Common myeloid progenitor, CD34-positive (primary cell): ENCODE results near the gene SEMA5A.

Experiments
- CTCF ChIA-PET: fragments of 350-600 bp; sonication (Branson Sonifier 250); formaldehyde crosslinking; loops from one replicate; lab custom pipeline; 2021; ENCODE audit warnings: antibody characterized with exemption; lab: Charles Lee
- POLR2A ChIA-PET: fragments of 350-600 bp; sonication (Branson Sonifier 250); formaldehyde crosslinking; loops from one replicate; lab custom pipeline; 2021; ENCODE audit warnings: antibody characterized with exemption; lab: Charles Lee
- DNase-seq, 3 donors: peaks; one replicate each; pipeline versions ENCODE4 v3.0.0 to v3.0.0-alpha.2; 2013
- H3K27ac ChIP-seq, 2 experiments: 1 replicate in 1 of 2; 2 replicates in 1 of 2; pipeline ENCODE4 v1.7.0; 2013; ENCODE audit warnings: inconsistent platforms in 2 of 2, low read length in 2 of 2, mild to moderate bottlenecking in 2 of 2, low read depth in 1 of 2, moderate library complexity in 1 of 2; ENCODE audit not compliant: severe bottlenecking in 2 of 2, insufficient read depth in 1 of 2, poor library complexity in 1 of 2
- H3K27me3 ChIP-seq, 5 experiments: replicated peaks in 2 of 5; 1 replicate in 3 of 5; 2 replicates in 2 of 5; pipeline versions ENCODE4 v1.6.1 to v1.7.0; 2013; ENCODE audit warnings: low read length in 4 of 5, mild to moderate bottlenecking in 2 of 5, moderate library complexity in 2 of 5, inconsistent platforms in 1 of 5; ENCODE audit not compliant: insufficient read depth in 5 of 5, control insufficient read depth in 4 of 5
- H3K36me3 ChIP-seq, 4 experiments: 1 replicate in 2 of 4; 2 replicates in 2 of 4; pipeline versions ENCODE4 v1.6.1 to v1.7.0; 2013; ENCODE audit warnings: low read length in 3 of 4, control low read depth in 1 of 4, mild to moderate bottlenecking in 1 of 4; ENCODE audit not compliant: control insufficient read depth in 4 of 4, insufficient read depth in 4 of 4
- H3K4me1 ChIP-seq, 4 experiments: 1 replicate in 3 of 4; 2 replicates in 1 of 4; pipeline versions ENCODE4 v1.6.1 to v1.7.1; 2013; ENCODE audit warnings: low read length in 3 of 4, mild to moderate bottlenecking in 3 of 4, control low read depth in 1 of 4, inconsistent platforms in 1 of 4, moderate library complexity in 1 of 4; ENCODE audit not compliant: control insufficient read depth in 4 of 4, insufficient read depth in 4 of 4; ENCODE audit errors: control extremely low read depth in 1 of 4
- H3K4me3 ChIP-seq, 7 experiments: 1 replicate in 4 of 7; 2 replicates in 3 of 7; pipeline versions ENCODE4 v1.5.1 to v1.7.0; 2013; ENCODE audit warnings: mild to moderate bottlenecking in 7 of 7, low read length in 6 of 7, moderate library complexity in 6 of 7, inconsistent platforms in 2 of 7, low read depth in 2 of 7, control low read depth in 1 of 7; ENCODE audit not compliant: insufficient read depth in 4 of 7, control insufficient read depth in 1 of 7; ENCODE audit errors: extremely low read depth in 1 of 7
- H3K9me3 ChIP-seq, 5 experiments: 1 replicate in 4 of 5; 2 replicates in 1 of 5; pipeline versions ENCODE4 v1.6.1 to v1.7.1; 2013; ENCODE audit warnings: low read length in 4 of 5, mild to moderate bottlenecking in 2 of 5, inconsistent platforms in 1 of 5, low read depth in 1 of 5, moderate library complexity in 1 of 5; ENCODE audit not compliant: control insufficient read depth in 4 of 5, insufficient read depth in 2 of 5; ENCODE audit errors: control extremely low read depth in 1 of 5
- WGBS: methylation state at CpG from one replicate; pipeline ENCODE4 v1.1.5; 2013; ENCODE audit not compliant: insufficient coverage; 5-methylcytosine and 5-hydroxymethylcytosine counted together

Gene SEMA5A

GRCh38 chr5:9186069-9186468, 359.8 kb downstream of the SEMA5A start:
- no peak for DNase-seq
- Histone ChIP-seq H3K9me3 (no peaks in the 10 kb centered on the region), H3K4me3 (no peak overlapping the region), H3K27me3 (peaks cover 0 to 7% (median 2%) of the 10 kb centered on the region in 5 experiments), H3K27ac (no peak overlapping the region), H3K4me1 (no peaks in the 10 kb centered on the region), H3K36me3 (no peaks in the 10 kb centered on the region)
- ChIA-PET POLR2A (no interaction called here), CTCF (no interaction called here)
- WGBS = 88% methylated on average over 1 of the region's 1 CpG

GRCh38 chr5:9183992-9184391, 361.9 kb downstream of the SEMA5A start:
- CTCF ChIA-PET = no interaction called here
- Histone ChIP-seq H3K4me3 (no peak overlapping the region), H3K9me3 (no peaks in the 10 kb centered on the region), H3K27me3 (peaks cover 0 to 3% (median 2%) of the 10 kb centered on the region in 5 experiments), H3K4me1 (no peaks in the 10 kb centered on the region), H3K27ac (no peak overlapping the region), H3K36me3 (no peaks in the 10 kb centered on the region)
- no peak for DNase-seq
- POLR2A ChIA-PET = no interaction called here

GRCh38 chr5:9182899-9183695, 362.8 kb downstream of the SEMA5A start:
- Histone ChIP-seq H3K9me3 (no peaks in the 10 kb centered on the region), H3K27me3 (no peaks in the 10 kb centered on the region), H3K4me3 (no peak overlapping the region), H3K36me3 (no peaks in the 10 kb centered on the region), H3K27ac (no peak overlapping the region), H3K4me1 (no peaks in the 10 kb centered on the region)
- POLR2A ChIA-PET = no interaction called here
- DNase-seq = no peak
- WGBS = 92% methylated on average over 11 of the region's 11 CpGs
- CTCF ChIA-PET = no interaction called here

- H3K4me3 ChIP-seq = no peak overlapping the region
- no peak for DNase-seq
- CTCF ChIA-PET = no interaction called here
- peaks cover 0 to 2% (median 0%) of the 10 kb centered on the region in 5 experiments for H3K27me3 ChIP-seq
- H3K9me3 ChIP-seq = peaks cover 0 to 3% (median 0%) of the 10 kb centered on the region in 5 experiments
- no peaks in the 10 kb centered on the region for H3K4me1 ChIP-seq
- no peaks in the 10 kb centered on the region for H3K36me3 ChIP-seq
- POLR2A ChIA-PET = no interaction called here
- no peak overlapping the region for H3K27ac ChIP-seq
Measured at GRCh38 chr5:9176641-9177040, 369.2 kb downstream of the SEMA5A start.

GRCh38 chr5:9174446-9174845, 371.4 kb downstream of the SEMA5A start:
- WGBS = 81% methylated on average over 3 of the region's 3 CpGs
- peaks cover 0 to 3% (median 0%) of the 10 kb centered on the region in 5 experiments for H3K9me3 ChIP-seq
- DNase-seq = no peak
- POLR2A ChIA-PET = no interaction called here
- no peaks in the 10 kb centered on the region for H3K4me1 ChIP-seq
- H3K36me3 ChIP-seq = no peaks in the 10 kb centered on the region
- CTCF ChIA-PET = no interaction called here
- peaks cover 0 to 11% (median 0%) of the 10 kb centered on the region in 5 experiments for H3K27me3 ChIP-seq
- no peak overlapping the region for H3K4me3 ChIP-seq
- H3K27ac ChIP-seq = no peak overlapping the region

- Histone ChIP-seq H3K4me3 (no peak overlapping the region), H3K36me3 (no peaks in the 10 kb centered on the region), H3K9me3 (peaks cover 0 to 3% (median 0%) of the 10 kb centered on the region in 5 experiments), H3K4me1 (no peaks in the 10 kb centered on the region), H3K27ac (no peak overlapping the region), H3K27me3 (peaks cover 0 to 16% (median 0%) of the 10 kb centered on the region in 5 experiments)
- DNase-seq = no peak
- ChIA-PET POLR2A (no interaction called here), CTCF (no interaction called here)
- WGBS = no CpG with 5 or more reads among the region's 3 CpGs
Measured at GRCh38 chr5:9173281-9174048, 372.4 kb downstream of the SEMA5A start.

GRCh38 chr5:9170026-9170425, 375.8 kb downstream of the SEMA5A start:
- H3K27ac ChIP-seq = no peak overlapping the region
- no peak for DNase-seq
- CTCF ChIA-PET = no interaction called here
- no peaks in the 10 kb centered on the region for H3K36me3 ChIP-seq
- peaks cover 0 to 3% (median 0%) of the 10 kb centered on the region in 4 experiments for H3K4me1 ChIP-seq
- H3K9me3 ChIP-seq = peaks cover 0 to 3% (median 0%) of the 10 kb centered on the region in 5 experiments
- no peak overlapping the region for H3K4me3 ChIP-seq
- H3K27me3 ChIP-seq = peaks cover 0 to 19% (median 0%) of the 10 kb centered on the region in 5 experiments
- POLR2A ChIA-PET = no interaction called here
